NCI-H2029 treated with DMSO at 0.1 percent for 48 hours (cell line): ENCODE measurements around the gene POLR2E.
"Not testable (repeated sequence)": the region's sequence is repeated elsewhere in the genome, so short reads cannot be mapped to it uniquely, and the experiment has no call there.

Source experiments
- DNase-seq: peaks from one replicate; lab custom pipeline; 2025; lab: John Stamatoyannopoulos, UW

POLR2E gene

DNA sequence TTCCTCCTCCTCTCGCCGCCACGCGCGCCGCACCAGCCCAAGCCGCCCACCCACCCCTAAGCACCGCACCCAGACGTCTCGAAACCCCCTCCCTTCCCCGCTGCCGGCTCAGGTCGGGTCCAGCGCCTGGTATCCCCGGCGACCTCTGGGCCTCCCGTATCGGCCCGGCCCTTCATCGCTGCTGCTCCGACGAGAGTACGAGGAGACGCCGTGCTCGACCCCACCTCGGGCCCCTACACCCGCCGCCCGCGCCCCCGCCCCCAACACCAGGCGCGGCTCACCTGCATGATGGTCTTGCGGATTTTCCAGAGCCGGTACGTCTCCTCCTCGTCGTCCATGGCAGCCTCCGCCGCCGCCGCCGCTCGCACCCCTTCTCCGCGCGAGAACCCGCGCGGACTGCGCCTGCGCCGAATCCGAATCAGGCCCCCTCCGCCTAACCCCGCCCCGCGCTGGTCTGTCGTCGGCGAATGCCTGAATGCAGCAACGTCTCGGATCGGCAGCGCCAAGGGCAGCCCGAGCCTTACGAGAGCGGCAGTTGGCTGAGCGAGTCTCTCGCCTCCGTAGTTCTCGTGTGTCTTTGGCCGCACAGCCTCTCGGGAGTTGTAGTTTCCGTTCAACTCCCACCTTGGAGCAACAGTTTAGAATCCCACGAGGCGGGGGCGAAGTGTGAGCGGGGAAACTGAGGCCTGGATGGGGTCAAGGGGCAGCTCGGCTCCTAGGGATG, at the start of gene POLR2E:
Gene POLR2E (minus strand): TSS at position 398 of the 724 bp plus-strand sequence. CDS start 60 bp downstream, at position 338.
- DNase-seq: peak; percentile 91

GRCh38 chr19:1144741-1145140, 49.6 kb upstream of the POLR2E start:
- DNase-seq: no peak

DNA sequence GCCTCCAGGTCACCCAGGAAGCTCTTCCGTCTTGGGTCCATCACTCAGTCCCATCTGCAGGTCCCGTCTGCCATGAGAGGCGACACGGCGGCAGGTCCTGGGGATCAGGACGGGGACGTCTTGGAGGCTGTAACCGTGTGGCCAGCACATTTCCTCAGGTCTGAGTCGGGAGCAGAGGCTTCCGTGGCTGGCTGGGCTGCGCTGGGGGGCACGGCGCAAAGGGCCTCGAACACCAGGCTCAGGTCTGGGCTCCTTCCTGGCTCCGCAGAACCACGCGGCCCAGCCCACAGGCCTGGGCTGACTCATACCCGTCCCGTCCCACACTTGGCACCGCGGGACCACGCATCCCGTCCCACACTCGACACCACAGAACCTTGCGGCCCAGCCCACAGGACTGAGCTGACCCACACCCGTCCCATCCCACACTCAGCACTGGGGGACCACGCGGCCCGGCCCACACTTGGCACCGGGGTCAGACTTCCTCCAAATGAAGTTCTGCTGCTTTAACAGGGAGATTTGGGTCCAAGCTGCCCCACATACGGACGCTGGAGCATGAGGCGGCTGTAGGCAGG, 48.7 kb upstream of the POLR2E start:
- DNase-seq: no peak

- DNase-seq: no peak
Observed at GRCh38 chr19:1141944-1142343, 46.8 kb upstream of the POLR2E start.

DNA sequence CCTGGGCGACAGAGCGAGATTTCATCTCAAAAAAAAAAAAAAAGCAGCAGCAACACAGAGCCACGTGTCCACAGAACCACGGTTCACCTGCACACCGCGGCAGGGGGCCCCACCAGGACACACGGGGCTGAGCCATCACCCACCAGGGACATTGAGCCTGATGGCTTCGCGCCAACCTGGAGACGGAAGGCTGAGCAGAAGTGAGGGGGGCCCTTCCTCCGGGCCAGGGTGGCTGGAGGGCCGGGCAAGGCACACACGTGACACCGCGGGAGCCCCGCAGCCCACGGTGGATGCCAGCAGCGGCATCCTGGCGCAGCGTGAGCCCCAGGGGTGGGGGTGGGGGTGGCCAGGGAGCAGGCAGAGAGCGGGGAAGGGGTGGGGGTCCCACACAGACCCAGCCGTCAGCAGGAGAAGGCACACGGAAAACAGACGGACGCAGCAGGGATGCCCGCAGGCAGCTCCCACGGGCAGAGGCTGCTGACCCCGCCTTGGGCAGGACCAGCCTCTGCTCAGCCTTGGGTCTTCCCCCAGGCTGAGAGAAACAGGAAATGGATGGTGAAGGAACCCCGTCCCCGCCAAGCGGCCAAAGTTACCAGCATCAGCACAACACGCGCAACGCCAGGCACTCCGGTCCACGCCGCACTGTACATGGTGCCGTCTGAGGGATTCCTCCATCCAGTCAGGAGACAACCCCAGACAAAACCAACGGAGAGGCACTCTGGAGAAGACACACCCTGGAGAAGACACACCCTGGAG, 45.3 kb upstream of the POLR2E start:
- DNase-seq: no peak

GRCh38 chr19:1139126-1139525, 44.0 kb upstream of the POLR2E start:
- DNase-seq: no peak

GRCh38 chr19:1138121-1138520, 42.9 kb upstream of the POLR2E start:
- no peak for DNase-seq

DNA sequence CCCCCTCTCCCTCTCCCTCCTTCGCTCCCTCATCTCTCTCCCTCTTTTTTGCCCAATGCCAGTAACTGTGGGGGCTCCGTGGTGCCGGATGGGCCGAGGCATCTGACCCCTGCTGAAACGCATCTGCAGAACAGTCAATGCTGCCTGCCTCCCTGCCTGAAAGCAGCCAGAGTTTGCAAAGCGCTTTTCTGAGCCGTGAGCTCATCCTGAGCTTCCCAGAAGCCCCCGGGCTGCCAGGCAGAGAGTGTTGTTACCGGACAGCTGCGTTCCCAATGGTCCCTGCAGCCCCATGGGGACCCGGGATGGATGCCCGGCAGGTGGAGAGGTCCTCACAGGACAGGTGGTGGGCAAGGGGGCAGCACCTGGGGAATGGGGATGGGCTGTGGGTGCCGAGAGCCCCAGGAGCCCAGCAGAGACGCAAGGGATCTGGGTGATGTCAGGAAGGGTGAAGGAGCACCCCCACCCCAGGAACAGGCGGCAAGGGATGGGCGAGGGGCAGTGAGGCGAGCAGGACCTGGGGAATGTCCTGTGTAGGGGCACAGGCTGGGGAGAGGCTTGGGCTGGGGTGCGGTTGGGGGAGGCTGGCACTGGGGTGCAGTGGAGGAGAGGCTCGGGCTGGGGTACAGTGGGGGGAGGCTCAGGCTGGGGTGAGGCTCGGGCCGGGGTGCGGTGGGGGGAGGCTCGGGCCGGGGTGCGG, 41.6 kb upstream of the POLR2E start:
- no peak for DNase-seq

- DNase-seq: no peak
Observed at GRCh38 chr19:1136201-1136600, 41.0 kb upstream of the POLR2E start.

- no peak for DNase-seq
Observed at GRCh38 chr19:1135454-1135853, 40.3 kb upstream of the POLR2E start.

- DNase-seq: no peak
Observed at GRCh38 chr19:1134431-1134830, 39.3 kb upstream of the POLR2E start.

GRCh38 chr19:1133471-1133929, 38.3 kb upstream of the POLR2E start:
- no peak for DNase-seq

GRCh38 chr19:1132552-1133383, 37.6 kb upstream of the POLR2E start:
- DNase-seq: no peak

DNA sequence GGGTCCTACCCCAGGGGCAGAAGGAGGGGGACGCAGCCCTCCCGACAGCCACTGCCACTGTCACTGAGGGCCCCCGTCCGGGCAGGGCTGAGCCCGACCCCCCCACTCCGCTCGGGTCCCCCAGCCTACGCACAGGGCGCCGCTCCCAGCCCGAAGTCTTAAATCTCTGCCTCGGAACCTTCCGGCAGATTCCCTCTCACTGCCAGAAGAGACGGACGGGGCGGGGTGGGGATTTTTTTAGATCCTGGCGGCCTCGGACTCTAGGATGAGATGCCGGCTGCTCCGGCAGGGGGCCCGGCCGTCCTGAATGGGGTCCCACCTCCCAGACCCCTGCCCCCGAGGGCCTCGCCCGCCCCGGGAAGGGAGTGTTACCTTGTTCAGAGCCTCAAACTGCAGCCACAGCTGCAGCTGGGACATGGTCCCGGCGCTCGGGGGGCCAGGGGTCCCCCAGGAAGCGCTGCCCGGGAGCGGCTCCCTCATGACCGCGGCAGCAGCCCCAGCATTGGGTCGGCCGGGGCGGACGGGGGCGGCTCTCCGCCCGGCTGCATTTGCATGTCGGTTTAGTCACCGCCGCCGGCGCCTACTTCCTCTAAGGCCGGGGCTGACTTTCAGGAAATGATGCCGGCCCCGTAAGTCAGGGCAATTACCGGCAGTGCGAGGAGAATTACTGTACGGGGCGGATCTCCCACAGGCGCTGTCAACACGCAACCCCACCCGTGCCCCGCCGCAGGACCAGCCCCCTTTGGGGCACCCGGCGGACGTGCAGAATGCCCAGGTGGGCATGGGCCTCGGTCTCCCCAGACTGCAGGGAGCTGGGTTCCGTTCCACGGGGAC, 36.8 kb upstream of the POLR2E start:
- no peak for DNase-seq

DNA sequence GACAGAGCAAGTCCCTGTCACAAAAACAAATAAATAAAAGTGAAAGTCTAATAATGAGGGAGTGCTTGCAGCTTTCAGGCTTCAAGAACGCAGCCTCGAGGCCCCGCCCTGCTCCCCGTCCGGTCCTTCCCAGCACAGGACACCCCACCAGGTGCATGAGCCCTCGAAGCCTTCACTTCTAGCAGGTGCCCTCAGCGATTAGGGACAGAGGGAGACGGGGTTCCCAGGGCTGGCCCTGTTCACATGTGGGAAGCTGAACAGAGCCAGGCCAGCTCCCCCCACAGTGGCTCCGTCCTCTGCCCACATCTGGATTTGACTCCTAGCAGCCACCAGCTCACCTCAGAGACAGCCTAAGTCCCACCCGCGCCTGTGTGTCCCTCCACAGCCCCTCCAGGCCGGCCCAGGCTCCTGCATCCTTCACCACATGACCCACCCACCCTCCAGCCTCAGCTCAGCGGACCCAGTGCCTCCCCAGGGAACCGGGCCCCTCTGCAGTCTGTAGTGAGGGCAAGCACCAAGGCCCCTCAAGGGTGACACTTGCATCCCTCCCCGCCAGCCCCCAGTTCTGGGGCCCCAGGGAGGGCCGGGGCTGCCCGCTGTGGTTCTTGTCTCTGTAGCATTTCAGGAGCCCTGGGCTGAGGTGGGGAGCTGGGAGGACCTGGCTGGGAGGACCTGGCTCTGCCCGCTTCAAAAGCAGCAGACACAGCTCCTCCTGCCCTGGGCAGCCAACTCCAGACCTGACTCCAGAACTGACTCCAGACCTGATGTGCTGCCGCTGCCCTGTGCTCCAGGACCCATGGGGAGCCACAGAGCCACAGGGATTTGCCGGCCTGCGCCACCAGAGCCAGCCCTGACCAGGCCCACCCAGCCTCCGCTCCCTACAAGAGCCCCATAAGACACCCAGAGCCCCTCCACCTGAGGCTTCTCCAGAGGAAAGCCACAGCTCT, 35.9 kb upstream of the POLR2E start:
- DNase-seq: no peak

DNA sequence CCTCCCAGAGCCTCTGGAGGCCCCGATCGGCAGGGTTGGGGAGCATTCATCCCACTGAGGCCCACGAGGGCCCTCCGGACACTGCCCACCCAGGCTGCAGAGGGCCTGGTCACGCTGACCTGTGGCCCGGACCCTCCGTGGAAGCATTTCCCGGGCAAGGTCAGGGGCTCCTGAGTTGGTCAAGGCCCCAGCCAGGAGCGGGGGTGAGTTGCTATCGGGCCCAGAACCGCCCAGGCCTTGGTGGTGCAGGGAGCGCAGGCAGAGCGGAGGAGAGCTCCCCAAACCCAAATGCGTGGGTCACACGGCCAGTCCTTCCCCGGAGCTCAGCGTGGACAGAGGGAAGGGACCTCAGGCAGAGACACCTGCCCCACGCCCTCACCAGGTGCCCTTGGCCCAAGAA, 34.4 kb upstream of the POLR2E start:
- no peak for DNase-seq

DNA sequence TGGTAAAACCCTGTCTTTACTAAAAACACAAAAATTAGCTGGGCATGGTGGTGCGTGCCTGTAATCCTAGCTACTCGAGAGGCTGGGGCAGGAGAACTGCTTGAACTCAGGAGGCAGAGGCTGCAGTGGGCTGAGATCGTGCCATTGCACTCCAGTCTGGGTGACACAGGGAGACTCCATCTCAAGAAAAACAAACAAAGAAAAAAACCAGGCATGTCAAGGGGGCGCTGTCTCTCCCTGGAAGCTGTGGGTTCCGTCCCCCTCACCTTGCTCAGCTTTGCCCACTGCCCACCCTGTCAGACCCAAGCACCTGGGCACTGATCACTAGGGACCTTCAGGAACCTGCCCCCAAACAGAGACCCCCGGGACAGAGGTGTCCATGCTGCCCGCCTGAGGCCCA, 33.9 kb upstream of the POLR2E start:
- not testable (repeated sequence) for DNase-seq

DNA sequence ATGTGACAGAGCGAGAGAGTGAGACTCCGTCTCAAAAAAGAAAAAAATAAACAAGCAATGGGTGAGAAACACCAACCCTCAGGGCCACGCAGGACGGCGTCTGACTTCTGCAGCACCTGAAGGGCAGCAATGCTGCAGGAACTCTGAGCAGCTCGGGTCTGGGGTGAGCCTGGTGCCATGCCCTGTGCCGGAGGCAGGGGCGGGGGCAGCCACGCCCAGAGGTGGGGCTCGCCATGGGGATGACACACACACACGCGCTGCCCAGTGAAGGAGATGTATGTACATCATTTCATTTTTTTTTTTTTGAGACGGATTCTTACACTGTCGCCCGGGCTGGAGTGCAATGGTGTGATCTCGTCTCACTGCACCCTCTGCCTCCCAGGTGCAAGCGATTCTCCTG, 32.9 kb upstream of the POLR2E start:
- no peak for DNase-seq

DNA sequence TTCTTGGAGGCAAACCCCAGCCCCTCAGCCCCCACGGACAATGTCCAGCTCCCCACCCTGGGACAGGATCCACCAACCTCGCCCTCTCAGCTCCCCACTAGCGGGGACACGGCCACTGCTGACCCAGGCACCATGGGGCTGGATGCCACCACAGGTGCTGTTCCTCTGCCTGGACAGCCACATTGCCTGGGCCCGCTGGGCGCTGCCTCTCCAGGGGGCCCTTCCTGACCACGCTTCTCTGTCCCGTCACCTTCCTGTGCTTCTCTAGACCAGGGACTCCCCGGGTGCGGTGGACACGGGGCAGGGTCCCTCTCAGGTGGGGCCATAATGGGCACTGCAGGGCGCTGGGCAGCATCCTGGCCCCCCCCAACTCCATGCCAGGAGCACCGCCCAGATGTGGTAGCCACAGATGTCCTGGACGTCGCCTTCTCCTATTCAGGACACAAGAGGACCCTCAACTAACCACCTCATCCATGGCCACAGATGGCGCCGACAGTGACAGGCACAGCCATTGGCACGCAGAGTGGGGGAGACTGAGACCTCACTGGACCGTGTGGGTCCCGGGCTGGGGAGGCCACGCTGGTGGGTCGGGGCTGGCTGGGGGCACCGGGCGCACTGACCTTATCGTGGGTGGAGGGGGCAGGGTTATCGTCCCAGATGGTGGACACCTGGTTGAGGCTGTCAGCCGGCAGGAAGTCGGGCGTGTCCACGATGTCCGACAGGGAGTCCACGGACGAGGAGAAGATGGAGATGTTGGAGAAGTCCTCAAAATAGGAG, 32.0 kb upstream of the POLR2E start:
- no peak for DNase-seq
